HG02623 (cell line): ENCODE data around the gene HELQ.
A peak's percentile ranks its signal among the peaks of the same experiment; 100 is the strongest.
"Not testable (repeated sequence)": the region's sequence is repeated elsewhere in the genome, so short reads cannot be mapped to it uniquely, and the experiment has no call there.

Experiments
- ATAC-seq: cut with Tn5 transposase; IDR thresholded peaks from one replicate; pipeline ENCODE4 v1.9.1; 2021; ENCODE audit warnings: moderate library complexity; ENCODE audit not compliant: unreplicated experiment

Gene HELQ

GRCh38 chr4:83455281-83456183 is at the start of gene HELQ, which contains the start of gene MRPS18C:
HELQ (minus strand) TSS chr4:83455823; CDS start chr4:83455693, 130 bp downstream.
MRPS18C (plus strand) TSS chr4:83456058; CDS start chr4:83456078, 20 bp downstream.
- ATAC-seq: peak; percentile 91

GRCh38 chr4:83504996-83505395 is 49.4 kb upstream of the HELQ start:
- ATAC-seq: no peak

- no peak for ATAC-seq
Measured at GRCh38 chr4:83504503-83504902, 48.9 kb upstream of the HELQ start.

GRCh38 chr4:83503974-83504373 is 48.4 kb upstream of the HELQ start:
- no peak for ATAC-seq

- not testable (repeated sequence) for ATAC-seq
Measured at GRCh38 chr4:83501671-83502070, 46.0 kb upstream of the HELQ start.

GRCh38 chr4:83498187-83498586 is 42.6 kb upstream of the HELQ start:
- ATAC-seq: no peak

GRCh38 chr4:83496085-83496917 is 40.7 kb upstream of the HELQ start:
- ATAC-seq: not testable (repeated sequence)

- peak; percentile 83 for ATAC-seq
Measured at GRCh38 chr4:83490876-83491450, 35.3 kb upstream of the HELQ start.

- ATAC-seq: no peak
Measured at GRCh38 chr4:83489711-83490326, 34.2 kb upstream of the HELQ start.

- no peak for ATAC-seq
Measured at GRCh38 chr4:83486457-83487129, 31.0 kb upstream of the HELQ start.

- peak; percentile 95 for ATAC-seq
Measured at GRCh38 chr4:83484500-83485461, 29.2 kb upstream of the HELQ start, which contains the start of gene ABRAXAS1. ABRAXAS1 (minus strand) TSS chr4:83485100; CDS start chr4:83485072, 28 bp downstream.

- ATAC-seq: no peak
Measured at GRCh38 chr4:83473966-83474365, 18.3 kb upstream of the HELQ start.

GRCh38 chr4:83473423-83473822 is 17.8 kb upstream of the HELQ start:
- no peak for ATAC-seq

GRCh38 chr4:83456184-83456501 is 520 bp upstream of the HELQ start:
- no peak for ATAC-seq

- ATAC-seq: no peak
Measured at GRCh38 chr4:83454686-83455085, 937 bp downstream of the HELQ start.

GRCh38 chr4:83449009-83449408 is 6.6 kb downstream of the HELQ start:
- no peak for ATAC-seq

GRCh38 chr4:83440899-83441298 is 14.7 kb downstream of the HELQ start:
- no peak for ATAC-seq

- ATAC-seq: no peak
Measured at GRCh38 chr4:83440148-83440814, 15.3 kb downstream of the HELQ start.

- ATAC-seq: no peak
Measured at GRCh38 chr4:83438719-83439118, 16.9 kb downstream of the HELQ start.
